K562 (cell line): ENCODE data around the gene ZMYM4. TPM values are rescaled to one million over a fixed set of nuclear protein-coding genes. Genes with fewer than 3 reads are reported as not detected.

Experiments
- ARHGAP35 ChIP-seq: fragments of 450-650 bp; IDR thresholded peaks from 2 replicates; pipeline ENCODE4 v1.6.1; 2018; ENCODE audit not compliant: partially characterized antibody
- ARID3A ChIP-seq: IDR thresholded peaks from 2 replicates; pipeline ENCODE4 v1.6.1; 2012; ENCODE audit warnings: low read depth, low read length, improper control_type of control experiment, borderline replicate concordance
- ARID4B ChIP-seq: sonication (generic); formaldehyde crosslinking; IDR thresholded peaks from 2 replicates; pipeline ENCODE4 v1.8.0; 2022; ENCODE audit warnings: mild to moderate bottlenecking, missing genetic modification reagents
- ARNT ChIP-seq, 2 experiments: fragments of 450-650 bp; IDR thresholded peaks; 2 replicates each; pipeline ENCODE4 v1.6.1; 2016; ENCODE audit warnings: mild to moderate bottlenecking in 1 of 2
- ATF7 ChIP-seq: fragments of 450-650 bp; IDR thresholded peaks from 2 replicates; pipeline ENCODE4 v1.7.1; 2014; ENCODE audit warnings: mild to moderate bottlenecking, moderate library complexity
- CBFA2T3 ChIP-seq: fragments of 450-650 bp; IDR thresholded peaks from 2 replicates; pipeline ENCODE4 v1.6.1; 2017
- CXXC5 ChIP-seq: fragments of 250-450 bp; sonication (Bioruptor Pico); IDR thresholded peaks from 2 replicates; pipeline ENCODE4 v1.8.0; 2022; ENCODE audit warnings: inconsistent platforms, mild to moderate bottlenecking, moderate library complexity
- EZH2 ChIP-seq: IDR thresholded peaks from 2 replicates; pipeline ENCODE4 v1.6.1; 2012; ENCODE audit warnings: low read depth, mild to moderate bottlenecking, inconsistent platforms, low read length, borderline replicate concordance
- HCFC1 ChIP-seq: IDR thresholded peaks from 2 replicates; pipeline ENCODE4 v1.6.1; 2012; ENCODE audit warnings: low read depth, low read length, improper control_type of control experiment
- HNRNPH1 ChIP-seq: fragments of 200-400 bp; formaldehyde crosslinking; optimal IDR thresholded peaks from 2 replicates; pipeline ENCODE3; 2017; ENCODE audit warnings: low read depth, mild to moderate bottlenecking, low read length, moderate library complexity
- HNRNPUL1 ChIP-seq: fragments of 200-400 bp; formaldehyde crosslinking; IDR thresholded peaks from 2 replicates; pipeline ENCODE4 v1.6.1; 2017; ENCODE audit warnings: low read length
- L3MBTL2 ChIP-seq: fragments of 450-650 bp; IDR thresholded peaks from 2 replicates; pipeline ENCODE4 v1.6.1; 2016; ENCODE audit warnings: mild to moderate bottlenecking, moderate library complexity
- LEF1 ChIP-seq: fragments of 450-650 bp; IDR thresholded peaks from 2 replicates; pipeline ENCODE4 v1.6.1; 2016; ENCODE audit warnings: mild to moderate bottlenecking
- NCOR1 ChIP-seq: fragments of 450-650 bp; IDR thresholded peaks from 2 replicates; pipeline ENCODE4 v1.6.1; 2016; ENCODE audit warnings: mild to moderate bottlenecking, moderate library complexity
- NKRF ChIP-seq: fragments of 450-650 bp; IDR thresholded peaks from 2 replicates; pipeline ENCODE4 v1.6.1; 2016; ENCODE audit warnings: borderline replicate concordance
- PRMT5 ChIP-seq: sonication (generic); formaldehyde crosslinking; IDR thresholded peaks from 2 replicates; pipeline ENCODE4 v1.5.0; 2020; ENCODE audit warnings: missing genetic modification reagents
- RBFOX2 ChIP-seq: fragments of 200-400 bp; formaldehyde crosslinking; IDR thresholded peaks from 2 replicates; pipeline ENCODE4 v1.6.1; 2017; ENCODE audit warnings: low read depth, mild to moderate bottlenecking, low read length, moderate library complexity
- SIN3B ChIP-seq: fragments of 450-650 bp; IDR thresholded peaks from 2 replicates; pipeline ENCODE4 v1.6.1; 2017; ENCODE audit warnings: low read depth, mild to moderate bottlenecking, moderate library complexity
- SIX5 ChIP-seq, 2 experiments: IDR thresholded peaks; 2 replicates each; pipeline ENCODE4 v1.6.1; 2011; ENCODE audit warnings: low read length in 2 of 2, borderline replicate concordance in 1 of 2, low read depth in 1 of 2, mild to moderate bottlenecking in 1 of 2, moderate library complexity in 1 of 2; ENCODE audit not compliant: insufficient read depth in 1 of 2
- SMAD1 ChIP-seq: fragments of 150-350 bp; IDR thresholded peaks from 2 replicates; pipeline ENCODE4 v1.6.1; 2014; ENCODE audit warnings: low read length, low read depth; ENCODE audit not compliant: partially characterized antibody
- SMARCA4 ChIP-seq: fragments of 450-650 bp; IDR thresholded peaks from 2 replicates; pipeline ENCODE4 v1.6.1; 2016
- SP2 ChIP-seq: IDR thresholded peaks from 2 replicates; pipeline ENCODE4 v1.6.1; 2011; ENCODE audit warnings: mild to moderate bottlenecking, low read depth, low read length, moderate library complexity; ENCODE audit not compliant: poor library complexity, severe bottlenecking; ENCODE audit errors: extremely low read depth
- THRAP3 ChIP-seq: fragments of 450-650 bp; IDR thresholded peaks from 2 replicates; pipeline ENCODE4 v1.6.1; 2016; ENCODE audit warnings: mild to moderate bottlenecking, inconsistent platforms, borderline replicate concordance
- ZNF644 ChIP-seq: fragments of 200-800 bp; sonication (Bioruptor generic); IDR thresholded peaks from 2 replicates; pipeline ENCODE4 v1.6.1; 2016; ENCODE audit warnings: low read depth, missing genetic modification characterization, missing compliant biosample characterization
- ZNF77 ChIP-seq: fragments of 250-450 bp; sonication (Bioruptor Pico); IDR thresholded peaks from 2 replicates; pipeline ENCODE4 v1.5.0; 2020
- polyA plus RNA-seq, 8 experiments: library from polyadenylated mRNA; depleted of rRNA in 4 of 8; stranded (reverse) in 5 of 8; unstranded in 3 of 8; fragments of >200 nt; fragmentation: Nextera tagmentation in 2 of 8; fragmentation: Illumina TruSeq in 1 of 8; extraction: Ambion mirVana in 2 of 8; extraction: Trizol in 1 of 8; gene quantifications; 2 replicates each; pipeline versions ENCODE4 v1.2.1 to v1.2.3, GENCODE V29; 2011 to 2014; ENCODE audit warnings: inconsistent platforms in 1 of 8, missing spikeins in 1 of 8
- total RNA-seq, 7 experiments: library from RNA; depleted of rRNA in 6 of 7; stranded (reverse); fragments of >200 nt in 6 of 7; fragmentation: Illumina TruSeq in 2 of 7; extraction: Trizol in 2 of 7; gene quantifications; 2 replicates each; pipeline versions ENCODE4 v1.2.1 to v1.2.3, GENCODE V29; 2011 to 2021; ENCODE audit warnings: low replicate concordance in 1 of 7

Gene ZMYM4
- total and polyA plus RNA-seq, 9 of the 15 experiments (the other 6 are each of a cell fraction or from before 2014, with no cell fraction given): 15.2 to 77.2 (median 63.3) TPM

- TF ChIP-seq ARID4B (no peak), HCFC1 (no peak), SIN3B (no peak), LEF1 (no peak), HNRNPH1 (no peak), SIX5 (IDR thresholded peaks at IDR 0.05; ENCODE audit: borderline replicate concordance in 1 of 2, insufficient read depth in 1 of 2, low read depth in 1 of 2, low read length in 2 of 2) (no peak), SMARCA4 (no peak), ARHGAP35 (no peak), ARID3A (no peak), L3MBTL2 (no peak), SMAD1 (no peak), CBFA2T3 (no peak), SP2 (no peak), CXXC5 (CRISPR knock-in tag) (no peak), ZNF644 (tag) (no peak), THRAP3 (no peak; the same call in 1 of the 2 replicates), ARNT (IDR thresholded peaks at IDR 0.05) (peak in 1 of 2 experiments; percentile 59; a peak in 1 of 4 replicates), HNRNPUL1 (no peak), NCOR1 (no peak), ZNF77 (CRISPR knock-in tag) (no peak), RBFOX2 (no peak), NKRF (no peak), EZH2 (no peak), ATF7 (no peak), PRMT5 (CRISPR knock-in tag) (no peak)
Observed at GRCh38 chr1:35451125-35451528, 182.6 kb downstream of the ZMYM4 start (continued).
